HL-60 (cell line): ENCODE measurements around the gene EHD4.

Experiments
- DNase-seq, 2 experiments: peaks; one replicate each; pipeline ENCODE4 v3.0.0-alpha.2; 2010 to 2020; ENCODE audit warnings: low read depth in 1 of 2, low spot score in 1 of 2
- H3K27ac ChIP-seq: fragments of 250-450 bp; sonication (Bioruptor Pico); replicated peaks from 2 replicates; pipeline ENCODE4 v1.5.1; 2020; ENCODE audit warnings: mild to moderate bottlenecking, moderate library complexity
- H3K27me3 ChIP-seq: fragments of 250-450 bp; sonication (Bioruptor Pico); 2 replicates; pipeline ENCODE4 v1.5.1; 2021; ENCODE audit warnings: mild to moderate bottlenecking, moderate library complexity; ENCODE audit not compliant: insufficient read depth, poor library complexity, severe bottlenecking
- H3K4me3 ChIP-seq: replicated peaks from 2 replicates; pipeline ENCODE4 v1.5.1; 2011; ENCODE audit warnings: mild to moderate bottlenecking, control low read depth, low read length; ENCODE audit not compliant: insufficient read depth
- GABPA ChIP-seq: IDR thresholded peaks from 2 replicates; pipeline ENCODE4 v1.6.1; 2012; ENCODE audit warnings: low read depth
- POLR2AphosphoS5 ChIP-seq: IDR thresholded peaks from 2 replicates; pipeline ENCODE4 v1.6.1; 2012; ENCODE audit warnings: low read depth
- SPI1 ChIP-seq: IDR thresholded peaks from 2 replicates; pipeline ENCODE4 v1.6.1; 2012; ENCODE audit warnings: low read depth, mild to moderate bottlenecking, borderline replicate concordance
- TF ChIP-seq, protein P1 (sequence below): IDR thresholded peaks from 2 replicates; pipeline ENCODE4 v1.6.1; 2012; ENCODE audit warnings: low read depth; ENCODE audit not compliant: insufficient replicate concordance
- TF ChIP-seq, protein P2 (sequence below): IDR thresholded peaks from one replicate; pipeline ENCODE4 v1.5.1; 2011; ENCODE audit warnings: low read length, control low read depth, inconsistent platforms; ENCODE audit not compliant: insufficient read depth

Gene EHD4

DNA sequence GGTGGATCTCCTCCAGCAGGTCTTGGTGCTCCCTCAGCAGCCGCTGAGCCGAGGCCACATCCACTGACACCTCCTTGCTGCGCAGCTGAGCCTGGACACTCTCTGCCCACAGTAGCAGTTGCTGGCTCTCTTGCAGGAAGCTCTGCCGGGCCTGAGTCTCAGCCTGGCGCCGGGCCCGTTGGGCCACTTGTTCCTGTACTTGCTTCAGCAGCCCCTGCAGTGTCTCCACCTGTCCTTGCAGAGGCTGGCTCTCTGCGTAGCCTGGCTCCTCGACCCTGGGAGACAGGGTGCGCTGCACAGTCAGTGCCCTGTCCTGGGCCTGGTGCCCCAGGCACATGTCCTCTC, 94.0 kb downstream of the EHD4 start:
- no peak overlapping the region for H3K27ac ChIP-seq
- H3K27me3 ChIP-seq, result no peaks in the 10 kb centered on the region
- TF ChIP-seq, protein P1, sequence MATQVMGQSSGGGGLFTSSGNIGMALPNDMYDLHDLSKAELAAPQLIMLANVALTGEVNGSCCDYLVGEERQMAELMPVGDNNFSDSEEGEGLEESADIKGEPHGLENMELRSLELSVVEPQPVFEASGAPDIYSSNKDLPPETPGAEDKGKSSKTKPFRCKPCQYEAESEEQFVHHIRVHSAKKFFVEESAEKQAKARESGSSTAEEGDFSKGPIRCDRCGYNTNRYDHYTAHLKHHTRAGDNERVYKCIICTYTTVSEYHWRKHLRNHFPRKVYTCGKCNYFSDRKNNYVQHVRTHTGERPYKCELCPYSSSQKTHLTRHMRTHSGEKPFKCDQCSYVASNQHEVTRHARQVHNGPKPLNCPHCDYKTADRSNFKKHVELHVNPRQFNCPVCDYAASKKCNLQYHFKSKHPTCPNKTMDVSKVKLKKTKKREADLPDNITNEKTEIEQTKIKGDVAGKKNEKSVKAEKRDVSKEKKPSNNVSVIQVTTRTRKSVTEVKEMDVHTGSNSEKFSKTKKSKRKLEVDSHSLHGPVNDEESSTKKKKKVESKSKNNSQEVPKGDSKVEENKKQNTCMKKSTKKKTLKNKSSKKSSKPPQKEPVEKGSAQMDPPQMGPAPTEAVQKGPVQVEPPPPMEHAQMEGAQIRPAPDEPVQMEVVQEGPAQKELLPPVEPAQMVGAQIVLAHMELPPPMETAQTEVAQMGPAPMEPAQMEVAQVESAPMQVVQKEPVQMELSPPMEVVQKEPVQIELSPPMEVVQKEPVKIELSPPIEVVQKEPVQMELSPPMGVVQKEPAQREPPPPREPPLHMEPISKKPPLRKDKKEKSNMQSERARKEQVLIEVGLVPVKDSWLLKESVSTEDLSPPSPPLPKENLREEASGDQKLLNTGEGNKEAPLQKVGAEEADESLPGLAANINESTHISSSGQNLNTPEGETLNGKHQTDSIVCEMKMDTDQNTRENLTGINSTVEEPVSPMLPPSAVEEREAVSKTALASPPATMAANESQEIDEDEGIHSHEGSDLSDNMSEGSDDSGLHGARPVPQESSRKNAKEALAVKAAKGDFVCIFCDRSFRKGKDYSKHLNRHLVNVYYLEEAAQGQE, result no peak
- TF ChIP-seq GABPA (no peak), SPI1 (no peak), POLR2AphosphoS5 (no peak)
- TF ChIP-seq, protein P2, sequence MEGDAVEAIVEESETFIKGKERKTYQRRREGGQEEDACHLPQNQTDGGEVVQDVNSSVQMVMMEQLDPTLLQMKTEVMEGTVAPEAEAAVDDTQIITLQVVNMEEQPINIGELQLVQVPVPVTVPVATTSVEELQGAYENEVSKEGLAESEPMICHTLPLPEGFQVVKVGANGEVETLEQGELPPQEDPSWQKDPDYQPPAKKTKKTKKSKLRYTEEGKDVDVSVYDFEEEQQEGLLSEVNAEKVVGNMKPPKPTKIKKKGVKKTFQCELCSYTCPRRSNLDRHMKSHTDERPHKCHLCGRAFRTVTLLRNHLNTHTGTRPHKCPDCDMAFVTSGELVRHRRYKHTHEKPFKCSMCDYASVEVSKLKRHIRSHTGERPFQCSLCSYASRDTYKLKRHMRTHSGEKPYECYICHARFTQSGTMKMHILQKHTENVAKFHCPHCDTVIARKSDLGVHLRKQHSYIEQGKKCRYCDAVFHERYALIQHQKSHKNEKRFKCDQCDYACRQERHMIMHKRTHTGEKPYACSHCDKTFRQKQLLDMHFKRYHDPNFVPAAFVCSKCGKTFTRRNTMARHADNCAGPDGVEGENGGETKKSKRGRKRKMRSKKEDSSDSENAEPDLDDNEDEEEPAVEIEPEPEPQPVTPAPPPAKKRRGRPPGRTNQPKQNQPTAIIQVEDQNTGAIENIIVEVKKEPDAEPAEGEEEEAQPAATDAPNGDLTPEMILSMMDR, result no peak
- H3K4me3 ChIP-seq, result no peak overlapping the region
- no peak for DNase-seq

DNA sequence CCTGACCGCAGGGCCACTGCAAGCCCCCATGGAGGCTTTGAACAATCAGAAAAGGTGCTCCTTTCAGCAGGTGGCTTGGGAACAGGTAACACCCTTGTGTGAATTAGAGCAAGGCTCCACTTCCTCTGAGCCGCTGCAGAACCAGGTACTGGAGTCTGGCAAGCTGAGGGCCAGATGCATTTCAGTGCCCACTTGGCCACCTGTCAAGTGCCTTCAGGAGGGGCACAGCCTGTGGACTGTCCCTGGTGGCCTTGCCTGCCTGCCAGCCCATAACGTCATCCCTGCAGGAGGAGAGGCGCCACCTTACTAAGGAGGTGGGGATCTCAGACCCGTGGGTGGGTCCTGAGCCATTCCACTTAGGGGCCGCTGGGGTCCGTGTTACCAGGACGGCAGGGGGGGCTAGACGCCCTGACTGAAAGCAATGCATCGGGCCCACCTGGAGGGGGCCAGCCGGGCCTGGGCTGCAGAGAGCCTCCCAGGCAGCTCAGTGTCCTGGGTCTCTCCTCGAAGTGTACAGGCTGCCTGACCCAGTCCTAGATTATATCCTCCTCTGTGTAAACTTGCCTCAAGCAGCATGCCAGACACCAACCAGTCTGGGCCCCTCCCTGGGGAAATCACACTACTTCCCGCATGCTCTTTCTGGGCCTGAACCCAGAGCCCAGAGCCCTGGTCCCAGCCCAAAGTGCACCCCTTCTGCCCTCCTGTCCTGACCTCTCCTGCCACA, 94.6 kb downstream of the EHD4 start:
- Histone ChIP-seq H3K27me3 (no peaks in the 10 kb centered on the region), H3K4me3 (no peak overlapping the region), H3K27ac (no peak overlapping the region)
- TF ChIP-seq, protein P1, result no peak
- TF ChIP-seq GABPA (no peak), POLR2AphosphoS5 (no peak), SPI1 (no peak)
- TF ChIP-seq, protein P2, result no peak
- DNase-seq, result no peak

DNA sequence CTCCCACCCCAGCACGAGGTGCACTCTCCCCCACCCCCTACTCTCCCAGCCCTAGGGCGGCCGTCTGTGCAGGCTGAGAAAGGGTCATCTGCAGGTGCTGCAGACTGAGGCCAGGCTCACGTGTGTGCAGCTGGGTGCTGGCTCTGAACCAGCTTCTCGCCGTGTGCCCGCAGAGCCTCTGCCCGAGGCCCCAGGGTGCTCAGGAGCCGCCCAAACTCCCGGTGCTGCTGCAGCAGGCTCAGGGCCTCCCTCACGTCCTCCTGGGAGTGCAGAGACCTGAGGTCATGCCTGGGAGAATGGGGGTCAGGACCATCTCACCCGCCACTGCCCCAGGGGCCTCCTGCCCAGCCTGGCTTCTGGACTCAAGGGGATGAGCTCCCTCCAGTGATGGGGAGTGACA, 95.7 kb downstream of the EHD4 start:
- Histone ChIP-seq H3K27me3 (no peaks in the 10 kb centered on the region), H3K27ac (no peak overlapping the region), H3K4me3 (no peak overlapping the region)
- TF ChIP-seq, protein P1, result no peak
- no peak for TF ChIP-seq POLR2AphosphoS5
- TF ChIP-seq SPI1, result no peak
- no peak for TF ChIP-seq GABPA
- TF ChIP-seq, protein P2, result no peak
- DNase-seq, result no peak
